CD4-positive, alpha-beta T cell treated with Interleukin-4 for 1 hour (primary cell): ENCODE results near the gene AGAP5.
"Not testable (repeated sequence)": the region's sequence is repeated elsewhere in the genome, so short reads cannot be mapped to it uniquely, and the experiment has no call there.

ENCODE experiments used
- DNase-seq, 2 donors: peaks; one replicate each; pipeline ENCODE4 v3.0.0-alpha.2; 2020 to 2022

Gene AGAP5

GRCh38 chr10:73713912-73714311, 16.0 kb upstream of the AGAP5 start:
- DNase-seq, result not testable (repeated sequence)

- not testable (repeated sequence) for DNase-seq
These were observed 13.8 kb upstream of the AGAP5 start for GRCh38 chr10:73711683-73712082.

- not testable (repeated sequence) for DNase-seq
These were observed 10.2 kb upstream of the AGAP5 start for GRCh38 chr10:73708122-73708521.

- not testable (repeated sequence) for DNase-seq
These were observed 9.7 kb upstream of the AGAP5 start for GRCh38 chr10:73707628-73708027.

GRCh38 chr10:73706488-73706887, 8.6 kb upstream of the AGAP5 start:
- not testable (repeated sequence) for DNase-seq

GRCh38 chr10:73705506-73706072, 7.7 kb upstream of the AGAP5 start:
- not testable (repeated sequence) for DNase-seq

- DNase-seq, result not testable (repeated sequence)
These were observed 6.0 kb upstream of the AGAP5 start for GRCh38 chr10:73703924-73704323.

GRCh38 chr10:73698819-73699218, 910 bp upstream of the AGAP5 start:
- DNase-seq, result not testable (repeated sequence)

- not testable (repeated sequence) for DNase-seq
These were observed 2.6 kb downstream of the AGAP5 start for GRCh38 chr10:73695302-73695701.

- not testable (repeated sequence) for DNase-seq
These were observed 7.2 kb downstream of the AGAP5 start for GRCh38 chr10:73690755-73691154.

GRCh38 chr10:73689596-73689995, 8.3 kb downstream of the AGAP5 start:
- not testable (repeated sequence) for DNase-seq

- DNase-seq, result not testable (repeated sequence)
These were observed 10.3 kb downstream of the AGAP5 start for GRCh38 chr10:73687641-73688040.

- DNase-seq, result not testable (repeated sequence)
These were observed 23.4 kb downstream of the AGAP5 start for GRCh38 chr10:73674546-73674945.

GRCh38 chr10:73668378-73668777, 29.5 kb downstream of the AGAP5 start:
- not testable (repeated sequence) for DNase-seq

GRCh38 chr10:73666153-73666809, 31.6 kb downstream of the AGAP5 start:
- not testable (repeated sequence) for DNase-seq

GRCh38 chr10:73665581-73665980, 32.3 kb downstream of the AGAP5 start:
- DNase-seq, result not testable (repeated sequence)

- not testable (repeated sequence) for DNase-seq
These were observed 33.5 kb downstream of the AGAP5 start for GRCh38 chr10:73664156-73665040.

GRCh38 chr10:73663621-73664020, 34.3 kb downstream of the AGAP5 start:
- not testable (repeated sequence) for DNase-seq

- not testable (repeated sequence) for DNase-seq
These were observed 35.2 kb downstream of the AGAP5 start for GRCh38 chr10:73662705-73663104.

GRCh38 chr10:73655990-73656298, 42.0 kb downstream of the AGAP5 start, which contains the start of gene SYNPO2L:
TSS of gene SYNPO2L (minus strand) at chr10:73656029. CDS start at chr10:73655922, 107 bp downstream.
- DNase-seq, result no peak

- DNase-seq, result no peak
These were observed 42.5 kb downstream of the AGAP5 start for GRCh38 chr10:73655257-73655989.

- DNase-seq, result no peak
These were observed 44.2 kb downstream of the AGAP5 start for GRCh38 chr10:73653701-73654100.

- no peak for DNase-seq
These were observed 44.7 kb downstream of the AGAP5 start for GRCh38 chr10:73653195-73653594.
